Stomach (tissue), 4 donors: ENCODE data around the gene TET2.

Source experiments
- EP300 ChIP-seq: sonication (generic); formaldehyde crosslinking; IDR thresholded peaks from one replicate; pipeline ENCODE4 v1.6.1; 2017; ENCODE audit warnings: antibody characterized with exemption
- POLR2AphosphoS5 ChIP-seq, 3 donors: sonication (generic); formaldehyde crosslinking; IDR thresholded peaks; one replicate each; pipeline ENCODE4 v1.6.1; 2016; ENCODE audit warnings: antibody characterized with exemption in 3 of 3
- TF ChIP-seq, protein P1 (sequence below), 7 experiments: fragments of 450-650 bp in 4 of 7; fragments of 200-600 bp in 3 of 7; sonication (generic) in 3 of 7; IDR thresholded peaks; one replicate each; pipeline ENCODE4 v1.5.1; 2016 to 2019; ENCODE audit warnings: antibody characterized with exemption in 7 of 7, control low read depth in 2 of 7, mild to moderate bottlenecking in 1 of 7

GRCh38 chr4:105113800-105114199 is 32.9 kb upstream of the TET2 start:
- TF ChIP-seq, protein P1, sequence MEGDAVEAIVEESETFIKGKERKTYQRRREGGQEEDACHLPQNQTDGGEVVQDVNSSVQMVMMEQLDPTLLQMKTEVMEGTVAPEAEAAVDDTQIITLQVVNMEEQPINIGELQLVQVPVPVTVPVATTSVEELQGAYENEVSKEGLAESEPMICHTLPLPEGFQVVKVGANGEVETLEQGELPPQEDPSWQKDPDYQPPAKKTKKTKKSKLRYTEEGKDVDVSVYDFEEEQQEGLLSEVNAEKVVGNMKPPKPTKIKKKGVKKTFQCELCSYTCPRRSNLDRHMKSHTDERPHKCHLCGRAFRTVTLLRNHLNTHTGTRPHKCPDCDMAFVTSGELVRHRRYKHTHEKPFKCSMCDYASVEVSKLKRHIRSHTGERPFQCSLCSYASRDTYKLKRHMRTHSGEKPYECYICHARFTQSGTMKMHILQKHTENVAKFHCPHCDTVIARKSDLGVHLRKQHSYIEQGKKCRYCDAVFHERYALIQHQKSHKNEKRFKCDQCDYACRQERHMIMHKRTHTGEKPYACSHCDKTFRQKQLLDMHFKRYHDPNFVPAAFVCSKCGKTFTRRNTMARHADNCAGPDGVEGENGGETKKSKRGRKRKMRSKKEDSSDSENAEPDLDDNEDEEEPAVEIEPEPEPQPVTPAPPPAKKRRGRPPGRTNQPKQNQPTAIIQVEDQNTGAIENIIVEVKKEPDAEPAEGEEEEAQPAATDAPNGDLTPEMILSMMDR (IDR thresholded peaks at IDR 0.05) = no peak
- TF ChIP-seq EP300 = no peak
- no peak for TF ChIP-seq POLR2AphosphoS5 (IDR thresholded peaks at IDR 0.05)
